ENCODE data around the gene XIRP1.

- no peak for TF ChIP-seq MAX (IDR thresholded peaks at IDR 0.05)
- TF ChIP-seq NFIC (IDR thresholded peaks at IDR 0.05): no peak
- no peak for TF ChIP-seq TCF12 (IDR thresholded peaks at IDR 0.05; ENCODE audit: low read depth)
- no peak for TF ChIP-seq RAD21 (IDR thresholded peaks at IDR 0.05; ENCODE audit: low read depth)
- TF ChIP-seq ZBTB7A (IDR thresholded peaks at IDR 0.05; ENCODE audit: low read depth): no peak
- TF ChIP-seq TAF1 (IDR thresholded peaks at IDR 0.05; ENCODE audit: low read depth): no peak
- no peak for TF ChIP-seq EP300 (IDR thresholded peaks at IDR 0.05; ENCODE audit: borderline replicate concordance)
- no peak for TF ChIP-seq REST (IDR thresholded peaks at IDR 0.05; ENCODE audit: low read depth)
- TF ChIP-seq YY1 (IDR thresholded peaks at IDR 0.05; ENCODE audit: low read depth): no peak
Measured at GRCh38 chr3:39166134-39166710, 26.2 kb downstream of the XIRP1 start.
